HG03159 (cell line): Measurements from ENCODE around the gene CACNA2D4.

ENCODE experiments used
- ATAC-seq: cut with Tn5 transposase; IDR thresholded peaks from one replicate; pipeline ENCODE4 v1.9.1; 2021; ENCODE audit warnings: mild to moderate bottlenecking, moderate library complexity; ENCODE audit not compliant: unreplicated experiment

The CACNA2D4 gene

DNA sequence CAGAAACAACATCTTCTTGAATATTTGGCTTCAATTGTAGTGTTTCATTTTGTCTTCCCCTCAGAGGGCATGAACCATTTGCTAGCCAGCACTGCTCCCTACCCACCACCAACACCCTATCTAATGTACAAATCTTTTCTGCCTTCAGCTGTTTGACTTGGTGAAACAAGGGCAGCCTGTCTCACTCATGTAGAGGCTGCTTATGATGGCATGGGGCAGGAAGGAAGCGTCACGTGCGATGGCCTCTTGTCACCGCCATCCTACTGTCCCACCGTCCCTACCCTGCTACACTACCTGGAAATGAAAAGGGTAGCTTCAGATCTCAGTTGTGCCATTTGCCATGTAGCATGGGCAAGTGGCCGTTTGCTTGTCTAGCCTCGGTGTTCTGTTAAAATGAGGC is 128.0 kb downstream of the CACNA2D4 start:
- no peak for ATAC-seq

DNA sequence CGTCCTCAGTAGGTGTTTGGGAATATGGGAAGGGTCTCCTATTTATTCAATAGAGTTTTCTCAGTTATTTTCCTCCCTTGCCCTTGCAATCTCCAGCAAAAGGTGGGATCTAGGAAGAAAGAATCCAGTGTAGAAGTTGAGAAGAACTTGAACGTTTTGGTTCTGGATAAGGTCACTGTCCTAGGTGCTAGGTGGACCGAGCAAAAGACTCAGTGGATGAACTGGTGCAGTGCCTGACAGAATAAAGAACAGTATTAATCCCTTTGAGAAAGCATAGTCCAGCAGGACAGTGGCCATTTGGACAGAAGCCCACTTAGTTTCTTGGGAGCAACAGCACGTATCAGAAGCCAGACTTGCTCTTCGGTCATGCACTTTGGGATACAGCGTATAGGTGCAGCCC is 130.7 kb downstream of the CACNA2D4 start:
- ATAC-seq = no peak

DNA sequence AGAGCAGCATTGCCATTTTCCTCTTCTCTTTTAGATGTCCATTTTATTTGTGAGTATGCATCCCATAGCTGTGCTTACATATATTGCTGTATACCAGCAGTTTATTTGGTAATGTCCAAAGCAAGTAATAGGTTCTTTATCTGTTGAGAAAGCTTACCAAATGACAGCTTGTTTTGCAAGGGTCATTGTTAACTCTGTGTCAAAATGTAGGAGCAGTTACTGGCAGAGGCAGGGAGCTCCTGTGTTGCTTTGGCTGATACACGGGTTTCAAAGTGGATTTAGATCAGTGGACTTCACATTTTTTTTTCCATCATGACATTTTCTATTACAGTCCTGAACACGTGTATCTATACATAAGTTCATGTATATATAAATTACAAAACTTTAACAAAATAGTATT is 136.2 kb downstream of the CACNA2D4 start:
- ATAC-seq = no peak

DNA sequence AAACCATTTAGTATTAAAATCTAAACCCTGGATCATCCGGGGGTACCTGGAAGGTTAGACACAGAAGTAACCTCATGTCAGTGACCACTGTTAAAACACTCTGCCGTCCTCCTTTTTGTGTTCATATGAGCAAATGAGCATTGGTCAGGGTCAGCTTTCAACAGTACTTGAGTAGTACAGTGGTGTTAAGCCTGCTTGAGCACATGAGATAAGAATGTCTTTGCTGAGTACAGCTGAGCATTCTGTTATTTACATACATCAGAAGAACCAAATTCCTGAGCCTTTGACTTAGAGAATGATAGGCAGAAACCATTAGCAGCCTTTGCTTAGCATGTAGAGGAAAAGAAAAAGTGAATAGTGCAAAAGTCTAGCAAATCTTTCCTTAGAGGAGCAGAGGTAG is 136.7 kb downstream of the CACNA2D4 start:
- no peak for ATAC-seq

DNA sequence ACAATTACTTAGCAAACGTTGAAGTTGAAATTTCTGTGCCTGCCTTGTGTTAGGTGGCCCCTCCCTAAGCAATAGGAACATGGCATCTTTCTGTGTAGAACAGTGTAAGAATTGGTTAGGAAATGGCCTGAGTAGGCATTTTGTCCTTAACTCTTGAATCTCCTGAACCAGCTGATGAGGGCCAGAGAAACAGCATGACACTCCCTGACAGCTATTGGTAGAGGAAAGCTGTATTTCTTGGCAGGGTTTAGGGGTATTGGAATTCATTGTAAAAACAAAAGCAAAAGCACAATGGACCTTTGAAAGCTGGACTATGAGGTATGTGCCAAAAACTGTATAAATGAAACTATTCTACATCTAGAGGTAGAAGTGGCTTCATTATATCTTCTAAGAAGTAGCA is 138.7 kb downstream of the CACNA2D4 start:
- ATAC-seq = no peak

DNA sequence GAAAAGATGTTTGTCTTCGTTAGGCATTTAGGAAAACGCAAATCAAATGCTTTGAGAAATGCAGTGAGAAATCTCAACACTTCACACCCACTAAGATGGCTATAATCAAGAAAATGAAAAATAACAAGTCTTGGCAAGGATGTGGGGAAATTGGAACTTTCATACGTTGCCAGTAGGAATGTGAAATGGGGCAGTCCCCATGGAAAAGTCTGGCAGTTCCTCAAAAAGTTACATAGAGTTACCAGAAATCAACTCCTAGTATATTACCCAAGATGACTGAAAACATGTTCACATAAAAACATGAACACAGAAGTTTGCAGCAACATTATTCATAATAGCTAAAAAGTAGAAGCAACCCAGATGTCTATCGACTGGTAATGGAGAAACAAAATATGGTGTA is 139.5 kb downstream of the CACNA2D4 start:
- no peak for ATAC-seq

DNA sequence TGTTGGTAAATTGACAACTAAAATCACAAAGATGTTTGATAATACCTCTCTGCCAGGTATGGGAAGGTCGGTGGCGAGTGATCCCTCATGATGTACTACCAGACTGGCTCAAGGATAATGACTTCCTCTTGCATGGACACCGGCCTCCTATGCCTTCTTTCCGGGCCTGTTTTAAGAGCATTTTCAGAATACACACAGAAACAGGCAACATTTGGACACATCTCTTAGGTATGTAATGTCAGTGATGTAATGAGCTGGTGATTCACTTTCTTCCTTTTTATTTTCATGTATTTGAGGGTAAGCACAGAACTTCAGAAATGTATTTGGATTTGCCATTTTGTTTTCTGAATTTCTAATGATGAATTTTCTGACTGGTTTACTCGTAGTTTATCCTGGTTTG is 140.7 kb downstream of the CACNA2D4 start:
- no peak for ATAC-seq

DNA sequence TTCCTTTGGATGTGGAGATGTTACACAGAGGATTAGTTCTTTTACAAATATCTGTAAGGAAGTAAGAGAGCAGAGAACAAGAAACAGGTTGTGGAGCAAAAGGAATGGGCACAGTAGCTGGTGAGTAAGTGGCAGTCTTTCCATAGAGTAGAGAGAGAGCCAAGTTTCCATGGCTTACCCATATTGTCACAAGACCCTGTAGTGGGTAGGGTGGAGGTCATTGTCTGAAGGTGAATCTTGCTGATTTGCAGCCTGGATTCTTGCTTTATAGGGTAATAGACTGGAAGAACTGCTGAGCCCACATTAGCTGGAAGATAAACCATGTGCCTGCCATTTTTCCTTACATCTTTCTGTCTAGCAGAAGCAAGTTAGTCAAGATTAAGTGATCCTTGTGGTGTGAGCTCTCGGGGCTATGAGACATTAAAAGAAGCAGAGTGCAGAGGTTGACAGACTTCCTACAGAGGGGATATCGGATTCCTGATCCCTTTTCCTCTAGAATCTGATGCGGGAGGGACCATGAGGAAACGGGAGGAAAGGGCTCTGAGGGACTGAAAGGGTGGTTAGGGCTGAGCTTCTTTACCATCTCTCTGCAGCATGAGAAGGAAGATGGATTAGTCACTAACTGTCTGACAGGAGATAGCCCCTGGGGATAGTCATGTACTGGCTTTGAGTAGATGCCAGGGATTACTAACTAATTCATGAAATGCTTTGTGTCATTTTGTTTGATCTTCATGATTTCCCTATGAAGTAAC is 142.1 kb downstream of the CACNA2D4 start:
- ATAC-seq = no peak

DNA sequence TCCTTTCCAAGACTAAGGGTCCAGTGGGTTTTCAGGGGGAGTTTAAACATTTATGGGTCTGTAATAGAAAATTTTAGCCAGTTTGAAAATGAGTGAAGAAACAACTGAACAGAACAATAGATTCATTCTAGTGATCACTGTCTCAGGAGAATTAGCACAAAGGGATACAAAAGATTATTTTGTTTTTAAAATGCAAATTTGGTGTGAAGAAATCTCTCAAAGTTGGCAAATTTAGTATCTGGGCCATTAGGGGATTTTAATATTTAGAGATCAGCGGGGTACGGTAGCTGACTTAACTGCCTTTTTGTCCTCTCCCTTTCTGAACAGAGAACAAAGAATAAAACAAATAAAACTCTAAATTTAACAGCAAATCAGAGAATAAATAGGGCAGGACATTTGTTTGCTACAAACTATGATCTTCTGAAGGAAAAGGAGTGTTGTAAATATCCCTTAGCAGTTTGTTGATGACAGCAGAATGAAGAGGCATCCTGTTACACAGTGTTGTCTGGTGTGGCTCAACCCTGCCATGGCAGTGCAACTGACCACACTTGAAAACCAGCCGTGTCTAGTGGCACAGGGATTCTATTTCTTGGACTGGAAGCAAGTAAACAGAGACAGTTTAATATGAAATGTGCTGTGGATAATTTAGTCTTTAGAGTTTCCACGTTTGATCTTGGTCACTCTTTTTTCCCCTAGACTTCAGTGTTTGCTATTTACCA is 144.4 kb downstream of the CACNA2D4 start:
- ATAC-seq = no peak

DNA sequence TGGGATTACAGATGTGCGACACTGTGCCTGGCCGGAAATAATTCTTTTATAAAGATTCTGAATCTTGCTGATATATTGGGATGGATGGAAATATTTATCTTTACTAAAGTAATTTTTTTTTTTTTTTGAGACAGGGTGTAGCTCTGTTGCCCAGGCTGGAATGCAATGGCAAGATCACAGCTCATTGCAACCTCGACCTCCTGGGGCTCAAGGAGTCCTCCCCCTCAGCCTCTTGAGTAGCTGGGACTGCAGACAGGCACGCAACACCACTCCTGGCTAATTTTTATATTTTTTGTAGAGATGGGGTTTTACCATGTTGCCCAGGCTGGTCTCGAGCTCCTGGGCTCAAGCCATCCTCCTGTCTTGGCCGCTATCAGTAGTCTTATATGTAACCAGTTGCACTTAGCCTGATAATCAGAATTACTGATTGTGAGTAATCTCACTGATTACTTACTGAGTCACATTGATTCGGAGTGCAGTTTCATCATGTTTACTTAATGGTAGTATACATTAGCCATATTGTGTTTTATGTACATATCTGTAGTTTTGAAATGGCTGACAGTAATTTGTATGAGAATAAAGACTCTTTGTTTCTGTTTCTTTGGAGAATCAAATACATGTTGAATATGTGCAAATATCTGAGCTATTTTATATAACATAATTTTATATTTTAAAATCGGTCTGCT is 148.5 kb downstream of the CACNA2D4 start:
- ATAC-seq = no peak

DNA sequence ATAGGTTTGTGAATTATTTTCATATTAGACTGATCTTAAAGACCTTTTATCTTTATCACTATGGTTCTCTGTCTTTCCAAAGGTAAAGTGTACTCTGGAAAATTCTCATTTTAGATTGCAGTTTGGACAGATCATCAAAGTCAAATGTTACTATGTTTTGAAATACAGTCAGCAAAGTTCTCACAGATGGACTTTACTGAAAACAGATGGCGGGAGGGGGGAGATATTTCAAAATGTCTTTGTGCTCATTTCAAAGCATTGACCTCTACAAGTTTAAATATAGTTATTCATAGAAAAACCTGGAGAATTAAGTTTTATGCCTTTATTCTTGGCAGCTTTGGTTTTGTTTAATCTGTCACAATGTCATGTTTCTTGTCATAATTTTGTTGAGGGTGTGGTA is 149.8 kb downstream of the CACNA2D4 start:
- ATAC-seq = no peak

DNA sequence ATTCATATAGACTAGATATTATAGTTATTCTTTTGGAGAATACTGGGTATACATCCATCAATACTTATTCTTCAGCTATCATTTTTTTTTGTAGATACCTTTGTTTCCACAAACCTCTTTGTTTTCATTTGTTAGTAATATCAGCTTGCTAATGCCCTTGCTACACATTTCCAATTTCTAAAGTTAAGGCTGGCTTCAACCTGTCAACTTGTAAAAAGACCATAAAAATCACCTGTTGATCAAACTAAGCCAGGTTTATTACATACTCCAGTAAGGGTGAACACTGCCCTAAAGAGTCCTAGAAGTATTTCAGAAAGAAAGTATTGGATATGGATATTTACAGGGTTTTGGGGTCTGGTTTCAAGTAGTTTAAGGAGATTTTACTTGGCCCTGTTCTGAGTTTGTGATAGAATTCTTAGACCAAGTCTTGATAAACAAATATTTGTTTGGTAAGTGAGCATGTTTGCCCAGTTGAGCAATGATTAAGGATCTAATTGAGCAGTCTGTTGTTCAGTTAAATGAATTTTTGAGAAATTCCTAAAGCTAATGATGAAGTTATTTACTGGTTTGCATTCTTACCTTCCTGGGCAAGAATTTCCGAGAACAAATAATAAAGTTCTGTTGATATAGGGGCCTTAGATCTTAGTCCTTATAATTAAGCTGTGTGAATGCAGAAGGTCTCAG is 150.9 kb downstream of the CACNA2D4 start:
- ATAC-seq = no peak

DNA sequence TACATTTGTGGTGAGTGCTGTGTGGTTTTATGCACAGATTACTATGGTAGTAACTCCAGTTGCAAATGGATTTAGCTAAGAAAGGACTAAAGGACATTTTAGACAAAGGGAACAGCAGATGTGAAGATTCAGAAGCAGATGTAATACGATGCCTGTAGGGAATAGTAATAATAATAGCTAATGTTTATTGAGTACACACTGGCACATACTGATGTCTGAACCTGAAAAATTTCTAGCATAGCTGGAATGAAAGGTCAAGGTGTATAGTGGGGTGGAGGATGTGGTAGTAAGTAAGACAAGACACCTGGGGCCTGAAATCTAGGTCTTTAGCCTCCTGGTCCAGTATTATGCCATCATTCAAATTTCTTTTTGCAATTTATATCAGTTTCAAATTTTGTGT is 152.3 kb downstream of the CACNA2D4 start:
- no peak for ATAC-seq

DNA sequence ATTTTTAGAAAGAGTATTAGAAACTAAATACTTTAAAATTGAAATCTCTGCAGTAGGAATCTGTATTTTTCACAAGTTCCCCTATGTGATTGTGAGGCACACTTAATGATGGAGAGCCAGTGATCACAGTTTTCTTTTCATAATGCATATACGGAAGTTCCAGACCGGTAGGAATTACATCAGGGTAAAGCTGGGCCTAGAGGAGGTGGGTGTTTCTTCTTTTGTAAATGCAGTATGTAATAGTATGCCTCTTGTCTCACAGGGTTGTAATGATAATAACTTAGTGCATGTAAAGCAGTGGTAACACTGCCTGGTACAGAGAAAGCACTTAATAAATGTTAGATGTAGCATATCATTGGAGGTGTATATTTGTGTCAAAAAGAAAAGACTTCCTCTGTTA is 155.3 kb downstream of the CACNA2D4 start:
- no peak for ATAC-seq

DNA sequence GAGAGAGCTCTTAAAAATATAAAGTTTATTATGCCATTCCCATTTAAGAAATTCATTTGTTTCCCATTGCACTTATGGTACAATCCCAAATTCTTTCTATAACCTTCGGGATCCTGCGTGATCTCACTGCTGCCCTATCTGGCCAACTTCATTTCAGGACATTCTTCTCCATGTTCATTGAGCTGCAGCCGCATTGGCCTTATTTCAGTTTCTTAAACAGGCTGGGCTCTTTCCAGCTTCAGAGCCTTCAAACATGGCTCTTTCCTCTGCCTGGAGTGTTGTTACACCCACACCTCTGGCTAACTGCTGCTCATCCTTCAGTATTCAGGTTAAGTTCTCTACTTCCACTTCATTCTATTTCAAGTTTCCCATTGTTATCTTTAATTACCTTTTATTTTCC is 156.6 kb downstream of the CACNA2D4 start:
- ATAC-seq = no peak

DNA sequence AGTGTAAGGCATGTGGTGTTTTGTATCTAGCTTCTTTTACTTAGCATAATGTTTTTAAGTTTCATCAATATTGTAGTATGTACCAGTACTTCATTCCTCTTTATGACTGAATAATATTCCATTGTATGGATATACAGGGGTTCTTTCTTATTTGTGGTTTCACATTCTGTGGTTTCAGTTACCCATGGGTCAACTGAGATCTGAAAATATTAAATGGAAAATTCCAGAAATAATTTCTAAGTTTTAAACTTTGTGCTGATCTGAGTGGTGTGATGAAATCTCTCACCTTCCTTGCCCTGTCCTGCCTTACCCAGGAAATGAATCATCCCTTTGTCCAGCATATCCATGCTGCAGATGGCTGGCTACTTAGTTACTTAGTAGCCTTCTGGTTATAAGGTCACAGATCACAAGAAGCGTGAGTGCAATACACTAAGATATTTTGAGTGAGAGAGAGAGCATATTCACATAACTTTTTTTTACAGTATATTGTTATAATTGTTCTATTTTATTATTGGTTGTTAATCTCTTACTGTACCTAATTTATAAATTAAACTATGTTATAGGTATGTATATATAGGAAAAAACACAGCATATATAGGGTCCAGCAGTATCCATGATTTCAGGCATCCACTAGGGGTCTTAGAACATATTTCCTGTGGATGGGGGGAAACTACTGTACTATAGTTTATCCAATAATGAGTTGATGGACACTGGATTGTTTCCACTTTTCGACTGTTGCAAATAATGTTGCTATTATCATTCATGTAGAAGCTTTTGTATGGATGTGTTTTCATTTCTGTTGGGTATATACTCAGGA is 157.7 kb downstream of the CACNA2D4 start:
- no peak for ATAC-seq

DNA sequence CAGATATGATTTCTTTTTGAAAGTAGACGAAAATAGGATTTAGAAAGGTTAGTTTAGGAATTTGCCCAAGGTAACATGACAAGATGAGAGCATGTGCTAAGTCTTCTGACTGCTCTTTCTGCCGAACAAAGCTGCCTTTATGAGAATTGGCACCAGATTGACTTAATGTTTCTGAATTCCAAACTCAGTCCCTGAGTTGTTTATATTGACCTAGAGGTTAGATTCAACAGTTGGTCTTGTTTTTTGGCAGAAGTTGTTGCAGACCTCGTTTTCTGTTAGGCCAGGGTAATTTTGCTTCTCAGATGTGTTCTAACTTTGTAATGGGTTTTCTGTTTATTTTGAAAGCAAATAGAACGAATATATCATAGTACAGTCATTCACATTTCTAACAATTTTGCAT is 159.6 kb downstream of the CACNA2D4 start:
- no peak for ATAC-seq

DNA sequence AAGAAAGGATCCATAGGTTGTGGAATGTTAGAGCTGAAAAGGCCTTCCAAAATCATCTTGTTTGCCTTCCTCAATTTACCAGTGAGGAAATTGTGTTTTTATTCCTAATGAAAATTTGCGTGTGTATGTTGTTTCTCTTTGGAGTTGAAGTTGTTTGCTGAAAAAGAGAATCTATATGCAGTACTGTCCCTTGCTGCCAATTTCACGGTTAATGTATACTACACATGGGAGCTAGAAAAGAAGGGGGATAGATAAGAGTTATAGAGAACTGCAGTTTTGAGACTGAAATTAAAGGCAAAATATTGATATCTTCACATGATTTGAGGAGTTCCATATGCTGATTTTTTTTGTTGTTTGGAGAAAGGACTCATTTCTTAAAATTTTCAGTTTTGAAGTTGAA is 160.1 kb downstream of the CACNA2D4 start:
- no peak for ATAC-seq

DNA sequence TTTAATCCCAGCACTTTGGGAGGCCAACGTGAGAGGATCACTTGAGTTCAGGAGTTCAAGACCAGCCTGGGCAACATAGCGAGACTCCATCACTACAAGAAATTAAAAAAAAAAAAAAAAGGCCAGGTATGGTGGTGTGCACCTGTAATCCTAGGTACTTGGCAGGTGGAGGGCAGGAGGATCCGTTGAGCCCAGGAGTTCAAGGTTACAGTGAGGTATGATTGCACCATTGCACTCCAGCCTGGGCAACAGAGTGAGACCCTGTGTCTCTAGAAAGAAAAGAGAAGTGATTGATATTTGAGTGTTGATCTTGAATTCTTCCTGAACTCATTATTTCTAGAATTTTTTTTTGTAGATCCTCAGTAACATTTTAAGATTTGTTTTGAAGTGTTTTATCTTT is 168.2 kb downstream of the CACNA2D4 start:
- no peak for ATAC-seq

DNA sequence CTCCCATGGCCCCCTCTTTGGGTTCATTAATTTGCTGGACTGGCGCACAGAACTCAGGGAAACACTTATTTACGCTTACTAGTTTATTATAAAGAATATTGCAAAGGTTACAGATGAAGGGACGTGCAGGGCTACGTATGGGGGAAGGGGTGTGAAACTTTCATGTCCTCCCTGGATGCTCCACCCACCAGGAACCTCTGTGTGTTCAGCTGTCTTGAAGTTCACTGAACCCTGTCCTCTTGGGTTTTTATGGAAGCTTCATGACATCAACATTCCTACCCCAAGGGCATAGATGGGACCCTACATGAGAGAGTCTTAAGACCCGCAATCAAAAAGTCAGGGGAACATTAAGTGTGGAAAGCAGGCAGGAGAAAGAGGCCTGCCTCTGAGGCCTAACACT is 169.4 kb downstream of the CACNA2D4 start:
- ATAC-seq = no peak

DNA sequence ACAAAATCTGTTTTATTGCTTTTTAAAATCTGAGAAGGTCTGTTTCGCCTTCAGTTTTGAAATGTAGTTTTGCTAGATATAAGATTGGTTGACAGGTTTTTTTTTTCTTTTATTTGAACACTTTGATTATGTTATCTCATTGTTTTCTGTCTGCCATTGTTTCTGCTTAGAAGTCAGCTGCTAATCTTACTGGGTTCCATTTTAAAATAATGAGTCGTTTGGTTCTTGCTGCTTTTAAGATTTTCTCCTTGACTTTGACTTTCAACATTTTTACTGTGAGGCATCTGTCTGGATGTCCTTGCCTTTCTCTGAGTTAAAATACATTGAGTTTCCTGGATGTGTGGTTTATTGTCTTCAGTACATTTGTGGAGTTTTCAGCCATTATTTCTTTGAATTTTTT is 170.8 kb downstream of the CACNA2D4 start:
- ATAC-seq = no peak
